ENCODE results near the gene HOXC11.

HOXC11 gene

GRCh38 chr12:53972722-53973235 is at the start of gene HOXC11:
Gene HOXC11 (plus strand): TSS chr12:53973126. CDS start chr12:53973242, 116 bp downstream.
- no peak for DNase-seq

GRCh38 chr12:53924521-53925405 is 48.2 kb upstream of the HOXC11 start:
- no peak for DNase-seq

- no peak for DNase-seq
Observed at GRCh38 chr12:53927220-53928029, 45.5 kb upstream of the HOXC11 start.

- DNase-seq = no peak
Observed at GRCh38 chr12:53928054-53928835, 44.7 kb upstream of the HOXC11 start.

- no peak for DNase-seq
Observed at GRCh38 chr12:53929527-53929926, 43.4 kb upstream of the HOXC11 start.

- no peak for DNase-seq
Observed at GRCh38 chr12:53930591-53931255, 42.2 kb upstream of the HOXC11 start.

- DNase-seq = no peak
Observed at GRCh38 chr12:53931844-53932581, 40.9 kb upstream of the HOXC11 start.

GRCh38 chr12:53932915-53933314 is 40.0 kb upstream of the HOXC11 start:
- no peak for DNase-seq

GRCh38 chr12:53935383-53936341 is 37.3 kb upstream of the HOXC11 start:
- no peak for DNase-seq

GRCh38 chr12:53937099-53937498 is 35.8 kb upstream of the HOXC11 start:
- DNase-seq = no peak

- DNase-seq = no peak
Observed at GRCh38 chr12:53937596-53938325, 35.2 kb upstream of the HOXC11 start.

- DNase-seq = peak; percentile 43
Observed at GRCh38 chr12:53938326-53939140, 34.4 kb upstream of the HOXC11 start, which contains the start of gene HOXC13. Gene HOXC13 (plus strand): TSS chr12:53938831. CDS start chr12:53938907, 76 bp downstream.

GRCh38 chr12:53939141-53940108 is 33.5 kb upstream of the HOXC11 start:
- no peak for DNase-seq

GRCh38 chr12:53940443-53941014 is 32.4 kb upstream of the HOXC11 start:
- DNase-seq = no peak

- no peak for DNase-seq
Observed at GRCh38 chr12:53941187-53941586, 31.7 kb upstream of the HOXC11 start.

GRCh38 chr12:53941750-53942149 is 31.2 kb upstream of the HOXC11 start:
- DNase-seq = no peak

GRCh38 chr12:53942467-53942997 is 30.4 kb upstream of the HOXC11 start:
- no peak for DNase-seq

Measured in activated CD4-positive, alpha-beta T cell treated with anti-CD3 and anti-CD28 coated beads, Interleukin-10, Interleukin-2, amounts not matched to agents 100 ng/mL and 50 ng/mL, durations not matched to agents 16 hours and 8 hours (primary cell).